ENCODE results near the gene DECR2. TPM values are rescaled to one million over a fixed set of nuclear protein-coding genes. Genes with fewer than 3 reads are reported as not detected.

DECR2 gene
- total and polyA plus RNA-seq, 2 of the 4 experiments (the other 2 are of a cell fraction): 3.9 to 26.7 TPM

Small RNA genes within 50 kb of the gene (microRNA-seq; reads per million reads assigned to microRNA genes)
- not detected for gene RF00019 (ENCODE audit: insufficient read depth, insufficient read length)

Small RNA genes within 50 kb of the gene (small RNA-seq; reads per million reads assigned to genes)
- gene RF00019: 0 reads per million in 5 experiments

Other genes starting within 250 kb of the DECR2 start
- gene HBZ, start 249.2 kb upstream of the DECR2 start, total RNA-seq (2012; rRNA removed): not detected in 2 replicates
- gene HBZ, start 249.2 kb upstream of the DECR2 start, polyA plus RNA-seq (2012; rRNA removed): not detected in 2 replicates
- not detected in 2 replicates for gene HBM, start 235.9 kb upstream of the DECR2 start, total RNA-seq (2012; rRNA removed)
- gene HBM, start 235.9 kb upstream of the DECR2 start, polyA plus RNA-seq (2012; rRNA removed): not detected in 2 replicates
- not detected in 2 replicates for gene HBA2, start 229.0 kb upstream of the DECR2 start, total RNA-seq (2012; rRNA removed)
- gene HBA2, start 229.0 kb upstream of the DECR2 start, polyA plus RNA-seq (2012; rRNA removed): not detected in 2 replicates
- not detected in 2 replicates for gene HBA1, start 225.2 kb upstream of the DECR2 start, total RNA-seq (2012; rRNA removed)
- 0.21 TPM in 1 of 2 replicates, not detected in the other for gene HBA1, start 225.2 kb upstream of the DECR2 start, polyA plus RNA-seq (2012; rRNA removed)
- not detected in 2 replicates for gene HBQ1, start 221.4 kb upstream of the DECR2 start, total RNA-seq (2012; rRNA removed)
- gene HBQ1, start 221.4 kb upstream of the DECR2 start, polyA plus RNA-seq (2012; rRNA removed): 0.92 and 1.7 TPM in 2 replicates
- 21.5 and 33.3 TPM in 2 replicates for gene LUC7L, start 172.4 kb upstream of the DECR2 start, total RNA-seq (2012; rRNA removed)
- 52.8 and 55.6 TPM in 2 replicates for gene LUC7L, start 172.4 kb upstream of the DECR2 start, polyA plus RNA-seq (2012; rRNA removed)
- 27.5 and 30.3 TPM in 2 replicates for gene FAM234A, start 167.1 kb upstream of the DECR2 start, total RNA-seq (2012; rRNA removed)
- 60.5 and 64.2 TPM in 2 replicates for gene FAM234A, start 167.1 kb upstream of the DECR2 start, polyA plus RNA-seq (2012; rRNA removed)
- under 0.01 TPM in 2 replicates for gene RGS11, start 125.9 kb upstream of the DECR2 start, total RNA-seq (2012; rRNA removed)
- gene RGS11, start 125.9 kb upstream of the DECR2 start, polyA plus RNA-seq (2012; rRNA removed): 0.48 and 0.49 TPM in 2 replicates
- 0.36 TPM in 1 of 2 replicates, not detected in the other for gene ARHGDIG, start 121.3 kb upstream of the DECR2 start, total RNA-seq (2012; rRNA removed)
- 0.16 and 0.24 TPM in 2 replicates for gene ARHGDIG, start 121.3 kb upstream of the DECR2 start, polyA plus RNA-seq (2012; rRNA removed)
- 0.28 TPM in 1 of 2 replicates, not detected in the other for gene PDIA2, start 118.7 kb upstream of the DECR2 start, total RNA-seq (2012; rRNA removed)
- gene PDIA2, start 118.7 kb upstream of the DECR2 start, polyA plus RNA-seq (2012; rRNA removed): 0.17 and 0.32 TPM in 2 replicates
- gene AXIN1, start 49.2 kb upstream of the DECR2 start, total RNA-seq (2012; rRNA removed): 10.9 and 11.9 TPM in 2 replicates
- 14.2 and 15.1 TPM in 2 replicates for gene AXIN1, start 49.2 kb upstream of the DECR2 start, polyA plus RNA-seq (2012; rRNA removed)
- gene MRPL28, start 31.3 kb upstream of the DECR2 start, total RNA-seq (2012; rRNA removed): 104 and 106 TPM in 2 replicates
- gene MRPL28, start 31.3 kb upstream of the DECR2 start, polyA plus RNA-seq (2012; rRNA removed): 181 and 255 TPM in 2 replicates
- 49.1 and 56.1 TPM in 2 replicates for gene PGAP6, start 19.9 kb upstream of the DECR2 start, total RNA-seq (2012; rRNA removed)
- 124 and 125 TPM in 2 replicates for gene PGAP6, start 19.9 kb upstream of the DECR2 start, polyA plus RNA-seq (2012; rRNA removed)
- gene NME4, start 4.7 kb upstream of the DECR2 start, total RNA-seq (2012; rRNA removed): 123 and 124 TPM in 2 replicates
- gene NME4, start 4.7 kb upstream of the DECR2 start, polyA plus RNA-seq (2012; rRNA removed): 288 and 406 TPM in 2 replicates
- 7.5 TPM in 2 replicates for gene RAB11FIP3, start 23.8 kb downstream of the DECR2 start, total RNA-seq (2012; rRNA removed)
- gene RAB11FIP3, start 23.8 kb downstream of the DECR2 start, polyA plus RNA-seq (2012; rRNA removed): 19.9 and 22.5 TPM in 2 replicates
- gene CAPN15, start 125.8 kb downstream of the DECR2 start, total RNA-seq (2012; rRNA removed): 9.3 and 11.4 TPM in 2 replicates
- gene CAPN15, start 125.8 kb downstream of the DECR2 start, polyA plus RNA-seq (2012; rRNA removed): 24.3 and 36.0 TPM in 2 replicates
- gene PRR35, start 158.5 kb downstream of the DECR2 start, total RNA-seq (2012; rRNA removed): not detected in 2 replicates
- not detected in 2 replicates for gene PRR35, start 158.5 kb downstream of the DECR2 start, polyA plus RNA-seq (2012; rRNA removed)
- 0.56 and 0.72 TPM in 2 replicates for gene NHLRC4, start 165.1 kb downstream of the DECR2 start, total RNA-seq (2012; rRNA removed)
- gene NHLRC4, start 165.1 kb downstream of the DECR2 start, polyA plus RNA-seq (2012; rRNA removed): 0.65 and 0.84 TPM in 2 replicates
- gene PIGQ, start 168.1 kb downstream of the DECR2 start, total RNA-seq (2012; rRNA removed): 5.9 and 7.2 TPM in 2 replicates
- 36.8 and 40.5 TPM in 2 replicates for gene PIGQ, start 168.1 kb downstream of the DECR2 start, polyA plus RNA-seq (2012; rRNA removed)
- 6.8 and 6.9 TPM in 2 replicates for gene RAB40C, start 188.2 kb downstream of the DECR2 start, total RNA-seq (2012; rRNA removed)
- 13.7 and 15.3 TPM in 2 replicates for gene RAB40C, start 188.2 kb downstream of the DECR2 start, polyA plus RNA-seq (2012; rRNA removed)
- gene WFIKKN1, start 229.1 kb downstream of the DECR2 start, total RNA-seq (2012; rRNA removed): not detected in 2 replicates
- 0.10 and 0.23 TPM in 2 replicates for gene WFIKKN1, start 229.1 kb downstream of the DECR2 start, polyA plus RNA-seq (2012; rRNA removed)
- gene METTL26, start 234.4 kb downstream of the DECR2 start, total RNA-seq (2012; rRNA removed): 40.8 and 46.8 TPM in 2 replicates
- gene METTL26, start 234.4 kb downstream of the DECR2 start, polyA plus RNA-seq (2012; rRNA removed): 128 and 184 TPM in 2 replicates
- 6.3 and 8.6 TPM in 2 replicates for gene MCRIP2, start 239.9 kb downstream of the DECR2 start, total RNA-seq (2012; rRNA removed)
- gene MCRIP2, start 239.9 kb downstream of the DECR2 start, polyA plus RNA-seq (2012; rRNA removed): 19.6 and 27.9 TPM in 2 replicates
- 1.4 and 1.7 TPM in 2 replicates for gene WDR90, start 247.5 kb downstream of the DECR2 start, total RNA-seq (2012; rRNA removed)
- gene WDR90, start 247.5 kb downstream of the DECR2 start, polyA plus RNA-seq (2012; rRNA removed): 18.7 and 21.7 TPM in 2 replicates

All from IMR-90 (cell line).